ENCODE data around the gene TCL1A.
"Not testable (repeated sequence)": the region's sequence is repeated elsewhere in the genome, so short reads cannot be mapped to it uniquely, and the experiment has no call there.

Gene TCL1A, protein sequence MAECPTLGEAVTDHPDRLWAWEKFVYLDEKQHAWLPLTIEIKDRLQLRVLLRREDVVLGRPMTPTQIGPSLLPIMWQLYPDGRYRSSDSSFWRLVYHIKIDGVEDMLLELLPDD

GRCh38 chr14:95713596-95714371, at the start of gene TCL1A:
Gene TCL1A (minus strand): TSS chr14:95714125. CDS start chr14:95714066, 59 bp downstream.
- DNase-seq (ENCODE audit: low read depth) = no peak

GRCh38 chr14:95763032-95763431, 49.1 kb upstream of the TCL1A start:
- not testable (repeated sequence) for DNase-seq (ENCODE audit: low read depth)

DNA sequence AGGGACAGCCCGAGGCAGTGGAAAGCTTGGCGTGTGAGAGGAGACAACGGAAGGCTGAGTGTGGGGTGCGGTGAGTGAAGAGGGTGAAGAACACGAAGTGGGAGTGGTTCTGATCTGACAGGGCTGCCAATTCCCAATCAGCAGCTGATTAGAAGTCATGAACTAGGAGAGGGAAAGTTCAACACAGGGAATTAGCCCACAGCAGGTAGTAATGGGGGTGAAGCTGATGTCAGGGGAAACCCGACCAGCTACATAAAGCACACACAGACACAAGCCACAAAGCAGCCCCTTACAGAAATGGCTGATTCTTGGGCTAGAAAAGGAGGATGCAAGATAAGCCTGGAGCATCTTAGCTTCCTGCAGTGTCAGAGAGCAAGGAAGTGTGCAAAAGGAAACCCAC, 47.5 kb upstream of the TCL1A start:
- no peak for DNase-seq (ENCODE audit: low read depth)

- no peak for DNase-seq (ENCODE audit: low read depth)
Observed at GRCh38 chr14:95760596-95760995, 46.7 kb upstream of the TCL1A start.

- DNase-seq (ENCODE audit: low read depth) = no peak
Observed at GRCh38 chr14:95759941-95760340, 46.0 kb upstream of the TCL1A start.

GRCh38 chr14:95758331-95758730, 44.4 kb upstream of the TCL1A start:
- no peak for DNase-seq (ENCODE audit: low read depth)

- no peak for DNase-seq (ENCODE audit: low read depth)
Observed at GRCh38 chr14:95756751-95757150, 42.8 kb upstream of the TCL1A start.

DNA sequence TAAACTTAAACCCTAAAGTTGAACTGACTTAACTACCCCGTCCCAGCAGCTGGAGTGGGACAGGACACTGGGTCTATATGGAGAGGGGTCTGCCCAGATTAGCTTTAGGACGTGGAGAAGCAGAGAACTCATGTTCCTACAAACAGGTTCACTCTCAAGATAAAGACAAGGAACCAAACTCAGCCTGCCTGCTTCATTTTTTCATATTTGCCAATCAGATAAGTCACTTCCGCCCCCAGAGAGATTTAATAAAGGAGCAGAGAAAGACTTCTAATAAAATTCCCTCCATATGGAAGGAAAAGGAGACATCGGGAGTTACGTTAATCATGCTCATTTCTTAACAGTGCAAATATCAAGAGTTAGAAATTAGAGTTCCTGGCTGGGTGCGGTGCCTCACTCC, 42.2 kb upstream of the TCL1A start:
- DNase-seq (ENCODE audit: low read depth) = no peak

DNA sequence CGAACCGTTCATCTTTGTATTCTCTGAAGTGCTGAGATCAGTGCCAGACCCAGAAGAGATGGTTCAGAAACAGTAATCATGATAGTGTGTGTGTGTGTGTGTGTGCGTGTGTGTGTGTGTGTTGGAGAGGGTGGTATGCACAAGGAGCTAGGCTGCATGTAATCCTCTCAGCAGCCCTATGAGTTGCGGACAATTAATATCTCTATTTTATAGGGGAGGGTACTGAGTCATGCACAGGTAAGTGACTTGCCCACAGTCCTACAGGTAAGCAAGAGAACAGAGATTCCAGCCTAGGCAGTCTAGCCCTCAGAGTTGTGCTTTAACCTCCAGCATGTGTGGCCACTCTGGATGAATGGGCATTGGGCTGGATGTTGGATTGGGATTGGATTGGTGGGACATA, 27.9 kb upstream of the TCL1A start:
- DNase-seq (ENCODE audit: low read depth) = no peak

GRCh38 chr14:95741038-95741490, 27.1 kb upstream of the TCL1A start:
- DNase-seq (ENCODE audit: low read depth) = no peak

- no peak for DNase-seq (ENCODE audit: low read depth)
Observed at GRCh38 chr14:95739356-95739755, 25.4 kb upstream of the TCL1A start.

- DNase-seq (ENCODE audit: low read depth) = no peak
Observed at GRCh38 chr14:95733212-95733611, 19.3 kb upstream of the TCL1A start.

DNA sequence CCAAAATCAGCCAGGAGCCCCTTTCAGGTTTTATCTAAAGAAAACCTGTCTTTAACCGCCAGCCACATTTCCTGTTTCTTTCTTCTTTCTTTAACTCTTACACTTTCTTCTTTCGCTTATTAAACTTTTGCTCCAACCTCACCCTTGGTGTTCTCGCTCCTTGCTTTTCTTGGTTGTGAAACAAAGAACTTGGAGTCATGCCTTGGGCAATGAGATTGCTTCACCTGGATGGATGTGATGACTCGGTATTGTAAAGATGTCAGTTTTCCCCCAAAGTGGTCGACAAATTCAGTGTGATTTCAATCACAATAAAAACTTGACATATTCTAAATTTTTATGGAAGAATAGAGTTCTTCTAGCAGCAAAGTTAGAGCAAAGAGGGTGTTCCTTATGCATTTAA, 16.2 kb upstream of the TCL1A start:
- no peak for DNase-seq (ENCODE audit: low read depth)

- not testable (repeated sequence) for DNase-seq (ENCODE audit: low read depth)
Observed at GRCh38 chr14:95729402-95730028, 15.6 kb upstream of the TCL1A start.

- DNase-seq (ENCODE audit: low read depth) = no peak
Observed at GRCh38 chr14:95727056-95727700, 13.3 kb upstream of the TCL1A start.

DNA sequence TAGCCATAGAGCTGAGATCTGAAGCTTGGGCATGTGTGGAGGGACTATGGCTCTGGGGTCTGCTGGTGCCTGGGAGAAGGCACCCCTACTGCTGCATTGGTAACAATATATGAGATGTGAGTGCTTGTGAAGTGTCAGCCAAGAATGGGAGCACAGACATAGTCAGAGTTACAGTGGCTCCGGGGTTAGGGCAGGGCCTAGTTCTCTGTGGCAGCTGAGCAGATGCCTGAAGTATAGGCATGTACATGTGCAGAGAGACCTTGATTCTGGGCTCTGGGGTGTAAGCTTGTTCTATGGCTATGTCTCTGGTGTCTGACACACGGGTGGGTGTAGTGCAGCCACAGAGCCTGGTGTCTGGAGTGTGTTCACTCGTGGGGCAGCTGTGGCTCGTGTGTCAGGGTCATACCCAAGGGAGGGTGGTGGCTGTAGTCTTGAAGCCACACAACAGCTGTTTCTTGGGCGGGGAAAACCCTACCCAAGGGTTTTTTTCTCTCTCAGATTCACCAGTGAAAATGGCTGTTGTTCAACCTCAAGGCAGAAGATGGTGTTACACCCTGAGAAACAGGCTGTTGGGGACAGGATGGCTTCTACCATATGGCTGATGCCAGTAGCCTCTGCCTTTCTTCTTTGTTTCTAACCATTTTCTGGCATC, 11.9 kb upstream of the TCL1A start:
- no peak for DNase-seq (ENCODE audit: low read depth)

- DNase-seq (ENCODE audit: low read depth) = no peak
Observed at GRCh38 chr14:95722525-95723190, 8.7 kb upstream of the TCL1A start.

DNA sequence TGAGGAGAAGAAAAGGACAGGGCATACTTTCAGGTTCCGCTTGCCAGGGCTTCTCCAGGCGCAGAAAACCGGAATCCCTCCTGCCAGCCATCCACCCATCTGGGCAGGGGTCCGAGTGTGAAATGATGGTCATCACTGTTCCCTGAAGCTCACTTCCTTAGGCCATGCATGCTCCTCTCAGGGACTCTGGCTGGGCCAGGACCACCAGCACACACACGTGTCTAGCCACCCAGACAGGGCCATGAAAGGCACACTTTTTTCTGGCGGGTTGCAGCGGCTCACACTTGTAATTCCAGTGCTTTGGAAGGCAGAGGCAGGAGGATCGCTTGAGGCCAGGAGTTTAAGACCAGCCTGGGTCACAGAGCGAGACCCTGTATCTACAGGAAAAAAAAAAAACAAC, 1.5 kb downstream of the TCL1A start:
- DNase-seq (ENCODE audit: low read depth) = no peak

DNA sequence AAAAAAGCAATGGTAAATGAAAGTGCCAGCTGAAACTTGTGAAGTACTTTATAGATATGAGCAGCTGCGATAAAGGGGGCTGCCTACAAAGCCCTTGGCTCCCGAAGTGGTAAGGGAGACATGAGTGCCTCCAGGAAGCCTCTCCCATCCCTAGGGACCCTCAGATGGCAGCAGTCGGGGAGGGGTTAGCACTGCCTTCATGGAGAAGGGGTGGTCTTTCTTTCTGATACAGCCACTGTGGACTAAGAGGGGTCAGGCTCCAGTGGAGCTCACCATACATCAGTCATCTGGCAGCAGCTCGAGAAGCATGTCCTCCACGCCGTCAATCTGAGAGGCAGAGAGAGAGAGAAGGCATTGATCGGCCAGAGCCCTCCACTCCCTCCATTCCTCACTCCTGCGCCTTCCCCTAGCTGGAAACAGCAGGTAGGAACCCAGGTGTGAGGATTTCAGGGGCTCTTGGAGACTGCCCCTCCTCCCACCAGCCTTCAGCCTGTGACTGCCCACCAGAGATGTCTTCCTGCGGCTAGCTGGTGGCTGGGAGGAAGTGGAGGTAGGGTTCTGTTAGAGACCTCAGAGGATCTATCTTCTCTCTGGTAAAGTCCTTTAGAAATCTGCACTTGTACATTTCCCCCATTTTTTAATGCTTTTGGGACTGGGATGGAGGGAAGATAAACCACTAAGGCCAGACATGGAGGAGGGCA, 2.3 kb downstream of the TCL1A start:
- DNase-seq (ENCODE audit: low read depth) = no peak

DNA sequence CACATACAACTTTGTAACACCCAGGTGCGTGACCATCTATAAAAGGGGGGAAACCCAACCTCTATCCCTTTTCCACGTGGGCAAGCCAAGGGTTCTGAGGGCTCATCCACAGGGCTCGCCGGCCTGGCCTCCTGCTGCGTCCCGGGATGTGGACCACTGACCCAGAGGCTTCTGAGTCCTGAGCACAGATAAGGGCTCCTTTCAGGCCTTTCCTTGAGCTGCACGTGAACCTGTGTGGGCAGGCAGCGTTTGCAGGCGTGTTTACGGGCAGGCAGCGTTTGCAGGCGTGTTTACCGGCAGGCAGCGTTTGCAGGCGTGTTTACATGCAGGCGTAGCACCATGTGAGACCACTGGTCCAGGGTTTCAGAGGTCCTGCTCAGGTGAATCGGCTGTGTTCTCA, 3.8 kb downstream of the TCL1A start:
- no peak for DNase-seq (ENCODE audit: low read depth)

DNA sequence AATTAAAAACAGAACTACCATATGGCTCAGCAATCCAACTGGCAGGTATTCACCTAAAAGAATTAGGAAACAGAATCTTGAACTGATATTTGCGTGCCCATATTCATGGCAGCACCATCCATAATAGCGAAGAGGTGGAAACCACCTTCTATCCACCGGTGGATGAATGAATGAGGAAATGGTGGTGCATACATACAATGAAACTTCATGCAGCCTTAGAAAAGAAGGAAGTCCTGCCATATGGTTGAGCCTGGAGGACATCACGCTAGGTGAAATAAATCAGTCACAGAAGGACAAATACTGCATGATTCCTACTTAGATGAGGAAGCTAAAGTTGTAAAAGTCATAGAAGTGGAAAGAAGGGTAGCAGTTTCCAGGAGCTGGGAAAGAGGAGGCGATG, 6.6 kb downstream of the TCL1A start:
- DNase-seq (ENCODE audit: low read depth) = no peak

All from stimulated activated CD8-positive, alpha-beta memory T cell treated with anti-CD3 and anti-CD28 coated beads, Interleukin-7, amount 100 ng/mL, for 24 hours (primary cell).